Stimulated activated CD4-positive, alpha-beta T cell treated with anti-CD3 and anti-CD28 coated beads, Interleukin-4, amount 100 ng/mL, for 4 hours (primary cell): Measurements from ENCODE around the gene KRT32.

Experiments
- DNase-seq, 2 experiments: peaks; one replicate each; pipeline ENCODE4 v3.0.0-alpha.2; 2020

Gene KRT32

GRCh38 chr17:41466988-41467387 is at the start of gene KRT32:
Gene KRT32, minus strand, starts transcription at chr17:41467386. Its CDS starts 61 bp downstream, at chr17:41467325.
- DNase-seq: no peak

- no peak for DNase-seq
Observed at GRCh38 chr17:41516830-41517283, 49.7 kb upstream of the KRT32 start.

- DNase-seq: no peak
Observed at GRCh38 chr17:41516147-41516829, 49.1 kb upstream of the KRT32 start.

- no peak for DNase-seq
Observed at GRCh38 chr17:41513168-41513547, 46.0 kb upstream of the KRT32 start.

- no peak for DNase-seq
Observed at GRCh38 chr17:41512546-41513167, 45.5 kb upstream of the KRT32 start.

GRCh38 chr17:41511716-41512115 is 44.5 kb upstream of the KRT32 start:
- DNase-seq: no peak

GRCh38 chr17:41511116-41511515 is 43.9 kb upstream of the KRT32 start:
- no peak for DNase-seq

GRCh38 chr17:41510251-41511065 is 43.3 kb upstream of the KRT32 start:
- no peak for DNase-seq

GRCh38 chr17:41507315-41507880 is 40.2 kb upstream of the KRT32 start:
- DNase-seq: no peak

- DNase-seq: no peak
Observed at GRCh38 chr17:41505809-41506767, 38.9 kb upstream of the KRT32 start.

- DNase-seq: no peak
Observed at GRCh38 chr17:41505007-41505808, 38.0 kb upstream of the KRT32 start, which contains the start of gene KRT13. Gene KRT13, minus strand, starts transcription at chr17:41505612. Its CDS starts 62 bp downstream, at chr17:41505550.

GRCh38 chr17:41504246-41504977 is 37.2 kb upstream of the KRT32 start:
- DNase-seq: no peak

GRCh38 chr17:41503202-41503601 is 36.0 kb upstream of the KRT32 start:
- no peak for DNase-seq

GRCh38 chr17:41500131-41500911 is 33.1 kb upstream of the KRT32 start:
- no peak for DNase-seq

- DNase-seq: no peak
Observed at GRCh38 chr17:41499714-41500113, 32.5 kb upstream of the KRT32 start.

- no peak for DNase-seq
Observed at GRCh38 chr17:41498276-41498675, 31.1 kb upstream of the KRT32 start.

- peak; percentile 21 to 45 for DNase-seq
Observed at GRCh38 chr17:41496803-41497484, 29.8 kb upstream of the KRT32 start.

GRCh38 chr17:41494524-41494923 is 27.3 kb upstream of the KRT32 start:
- DNase-seq: no peak

GRCh38 chr17:41492771-41493170 is 25.6 kb upstream of the KRT32 start:
- DNase-seq: no peak
